ENCODE data around the gene CAMKK1.

CAMKK1 gene

GRCh38 chr17:3917391-3917931 is 24.6 kb upstream of the CAMKK1 start:
- DNase-seq: no peak

- DNase-seq: no peak
These were observed 24.0 kb upstream of the CAMKK1 start for GRCh38 chr17:3916825-3917224.

- DNase-seq: no peak
These were observed 23.3 kb upstream of the CAMKK1 start, which contains the start of gene P2RX1 for GRCh38 chr17:3915995-3916696. P2RX1 (minus strand) TSS chr17:3916465; CDS start chr17:3916225, 240 bp downstream.

GRCh38 chr17:3915581-3915994 is 22.7 kb upstream of the CAMKK1 start:
- DNase-seq: no peak

- DNase-seq: no peak
These were observed 21.4 kb upstream of the CAMKK1 start for GRCh38 chr17:3914312-3914670.

GRCh38 chr17:3913531-3914311 is 20.9 kb upstream of the CAMKK1 start:
- peak; percentile 63 to 72 (median 66) for DNase-seq

- no peak for DNase-seq
These were observed 20.0 kb upstream of the CAMKK1 start for GRCh38 chr17:3912827-3913226.

GRCh38 chr17:3911271-3912053 is 18.6 kb upstream of the CAMKK1 start:
- peak in 2 of 4 experiments; percentile 21 to 33 for DNase-seq

- no peak for DNase-seq
These were observed 17.8 kb upstream of the CAMKK1 start for GRCh38 chr17:3910420-3911270.

GRCh38 chr17:3909257-3909656 is 16.4 kb upstream of the CAMKK1 start:
- DNase-seq: no peak

GRCh38 chr17:3907483-3908216 is 14.8 kb upstream of the CAMKK1 start:
- DNase-seq: no peak

- DNase-seq: no peak
These were observed 14.0 kb upstream of the CAMKK1 start for GRCh38 chr17:3906881-3907280.

- no peak for DNase-seq
These were observed 12.2 kb upstream of the CAMKK1 start for GRCh38 chr17:3905017-3905520.

- DNase-seq: no peak
These were observed 11.6 kb upstream of the CAMKK1 start for GRCh38 chr17:3904501-3904900.

GRCh38 chr17:3903881-3904290 is 11.0 kb upstream of the CAMKK1 start:
- no peak for DNase-seq

GRCh38 chr17:3903051-3903825 is 10.4 kb upstream of the CAMKK1 start:
- DNase-seq: no peak

- no peak for DNase-seq
These were observed 7.8 kb upstream of the CAMKK1 start for GRCh38 chr17:3900646-3901045.

GRCh38 chr17:3897731-3898130 is 4.9 kb upstream of the CAMKK1 start:
- DNase-seq: no peak

GRCh38 chr17:3896968-3897235 is 4.0 kb upstream of the CAMKK1 start:
- DNase-seq: no peak

GRCh38 chr17:3896108-3896967 is 3.5 kb upstream of the CAMKK1 start:
- DNase-seq: no peak
